GM10847 (cell line): ENCODE data around the gene KLHL17.

ENCODE experiments used
- POLR2A ChIP-seq: IDR thresholded peaks from 2 replicates; pipeline ENCODE4 v1.6.1; 2011; ENCODE audit not compliant: insufficient read length; ENCODE audit errors: extremely low read depth

The KLHL17 gene

DNA sequence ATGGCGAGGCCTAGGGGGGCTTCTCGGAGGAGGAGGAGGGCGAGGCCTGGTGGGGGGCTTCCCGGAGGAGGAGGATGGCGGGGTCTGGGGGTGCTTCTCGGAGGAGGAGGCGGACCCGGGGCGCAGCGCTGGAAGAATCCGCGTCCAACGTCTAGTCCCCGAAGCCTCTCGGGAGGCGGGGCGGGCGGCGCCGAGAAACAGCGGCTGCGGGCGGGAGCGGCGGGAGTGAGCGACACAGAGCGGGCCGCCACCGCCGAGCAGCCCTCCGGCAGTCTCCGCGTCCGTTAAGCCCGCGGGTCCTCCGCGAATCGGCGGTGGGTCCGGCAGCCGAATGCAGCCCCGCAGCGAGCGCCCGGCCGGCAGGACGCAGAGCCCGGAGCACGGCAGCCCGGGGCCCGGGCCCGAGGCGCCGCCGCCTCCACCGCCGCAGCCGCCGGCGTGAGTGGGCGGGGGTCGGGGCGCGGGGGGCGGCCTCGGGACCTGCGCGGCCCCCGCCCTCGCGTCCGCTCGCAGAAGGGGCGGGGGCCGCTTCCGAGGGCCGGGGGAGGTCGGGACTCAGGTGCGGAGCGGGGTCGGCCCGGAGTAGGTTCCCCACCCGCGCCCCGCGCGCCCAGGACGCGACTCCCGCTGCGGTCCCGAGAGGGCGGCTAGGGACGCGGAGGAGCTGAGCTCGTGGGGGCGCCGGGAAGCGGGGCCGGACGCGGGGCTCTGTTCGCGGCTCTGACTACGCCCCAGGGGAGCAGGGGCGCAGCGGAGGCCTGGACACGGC, at the start of gene KLHL17:
TSS of gene KLHL17 (plus strand) at position 222 of the 769 bp plus-strand sequence. CDS start at position 332, 110 bp downstream.
- TF ChIP-seq POLR2A = peak; percentile 24

DNA sequence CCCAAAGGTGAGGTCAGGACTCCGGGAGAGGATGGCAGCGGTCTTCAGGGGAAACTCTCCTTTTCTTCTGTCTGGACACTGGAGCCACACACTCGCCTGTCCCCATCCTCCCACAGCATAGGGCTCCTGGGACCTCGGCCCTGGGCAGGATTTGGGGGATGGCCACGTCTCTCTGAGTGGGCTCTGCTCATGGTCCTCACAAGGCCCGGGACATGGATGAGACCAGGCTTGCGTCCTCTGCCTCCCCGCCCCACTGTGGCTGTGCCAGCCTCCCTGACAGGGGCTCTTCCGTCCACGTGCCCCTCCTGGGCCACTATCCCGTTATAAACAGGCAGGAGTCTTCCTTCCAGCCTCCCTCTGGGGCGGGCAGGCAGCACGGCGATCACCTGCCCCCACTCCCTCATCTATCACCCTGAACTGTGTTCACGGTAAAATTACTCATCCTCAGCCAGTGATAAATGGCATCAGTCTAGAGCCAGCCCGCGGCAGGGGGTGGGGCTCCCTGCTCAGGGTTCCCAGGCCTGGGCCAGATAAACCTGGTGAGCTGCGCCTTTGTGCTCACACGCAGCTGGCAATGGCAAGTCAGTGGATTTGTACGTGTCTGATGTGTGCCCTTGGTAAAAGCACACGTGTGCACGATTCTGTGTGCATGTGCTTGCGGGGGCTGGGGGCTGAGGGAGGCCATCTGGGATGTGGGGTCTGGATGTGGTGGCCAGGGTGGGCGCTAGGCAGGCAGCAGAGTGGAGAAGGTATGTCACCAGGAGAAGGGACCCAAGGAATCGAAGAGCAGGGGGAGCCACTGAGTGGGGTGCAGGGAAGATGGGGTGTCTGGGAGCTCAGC, 49.3 kb upstream of the KLHL17 start:
- TF ChIP-seq POLR2A = no peak

DNA sequence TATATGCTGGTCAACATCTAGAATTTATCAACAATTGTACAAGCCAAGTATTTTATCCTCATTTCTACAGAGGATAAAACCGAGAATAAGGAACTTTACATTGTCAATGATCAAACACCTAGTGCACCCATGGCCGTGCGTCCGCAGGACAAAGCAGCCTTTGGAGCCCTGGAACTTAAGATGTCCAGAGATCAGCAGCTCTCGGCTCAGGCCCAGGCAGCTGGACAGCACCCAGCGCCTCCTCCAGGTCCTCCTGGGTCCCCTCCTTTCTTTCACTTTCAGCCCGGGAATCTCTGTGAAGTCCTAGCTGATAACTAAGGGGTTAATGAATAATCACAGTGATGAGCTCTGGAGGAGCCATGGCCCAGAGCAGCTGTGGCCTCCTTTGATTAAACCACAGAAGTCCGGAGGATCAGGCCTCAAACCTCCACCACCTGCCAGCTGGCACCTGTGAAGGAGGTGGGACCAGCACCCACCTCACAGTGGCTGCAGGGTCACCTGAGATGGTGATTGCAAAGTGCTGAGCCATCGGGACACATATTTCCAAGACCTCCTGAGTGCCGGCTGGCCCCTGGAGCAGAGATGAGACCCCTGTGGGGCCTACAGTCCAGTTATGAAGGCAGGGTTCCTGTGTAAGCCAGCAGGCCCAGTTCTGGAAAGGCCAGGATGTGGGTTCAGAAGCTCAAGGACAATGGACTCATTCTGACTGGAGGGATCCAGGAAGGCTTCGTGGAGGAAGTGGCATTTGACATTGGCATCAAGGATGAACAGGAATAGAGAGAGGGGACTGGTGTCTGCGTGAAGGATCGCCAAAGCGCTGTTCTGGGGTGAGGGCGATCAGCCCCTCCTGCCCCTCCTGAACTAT, 48.3 kb upstream of the KLHL17 start:
- no peak for TF ChIP-seq POLR2A

DNA sequence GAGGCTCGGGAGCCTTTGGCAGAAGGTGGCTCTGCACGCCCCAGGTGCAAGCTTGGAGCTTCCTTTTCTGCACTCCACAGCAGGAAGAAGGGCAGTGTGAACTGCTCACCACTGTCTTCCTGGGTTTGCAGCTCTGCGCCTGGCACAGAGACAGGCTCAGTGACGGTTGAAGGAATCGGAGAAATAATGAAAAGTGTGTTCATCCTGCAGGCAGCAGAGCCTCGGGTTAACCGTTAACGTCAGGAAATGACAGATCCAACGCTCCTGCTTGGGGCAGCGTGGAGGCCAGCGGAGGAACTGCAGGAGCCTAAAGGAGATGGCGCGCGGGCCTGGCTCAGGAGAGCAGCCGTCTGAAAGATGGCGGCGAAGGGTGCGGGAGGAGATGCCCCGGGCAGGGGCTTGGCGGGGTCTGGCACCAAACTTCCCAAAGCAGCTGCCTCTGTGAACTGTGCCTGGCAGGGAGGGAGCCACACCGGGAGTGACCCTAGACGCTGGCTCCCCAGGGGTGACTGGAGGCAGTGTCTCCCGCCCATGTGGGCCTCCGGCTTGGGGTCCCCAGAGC, 47.6 kb upstream of the KLHL17 start:
- TF ChIP-seq POLR2A = no peak

DNA sequence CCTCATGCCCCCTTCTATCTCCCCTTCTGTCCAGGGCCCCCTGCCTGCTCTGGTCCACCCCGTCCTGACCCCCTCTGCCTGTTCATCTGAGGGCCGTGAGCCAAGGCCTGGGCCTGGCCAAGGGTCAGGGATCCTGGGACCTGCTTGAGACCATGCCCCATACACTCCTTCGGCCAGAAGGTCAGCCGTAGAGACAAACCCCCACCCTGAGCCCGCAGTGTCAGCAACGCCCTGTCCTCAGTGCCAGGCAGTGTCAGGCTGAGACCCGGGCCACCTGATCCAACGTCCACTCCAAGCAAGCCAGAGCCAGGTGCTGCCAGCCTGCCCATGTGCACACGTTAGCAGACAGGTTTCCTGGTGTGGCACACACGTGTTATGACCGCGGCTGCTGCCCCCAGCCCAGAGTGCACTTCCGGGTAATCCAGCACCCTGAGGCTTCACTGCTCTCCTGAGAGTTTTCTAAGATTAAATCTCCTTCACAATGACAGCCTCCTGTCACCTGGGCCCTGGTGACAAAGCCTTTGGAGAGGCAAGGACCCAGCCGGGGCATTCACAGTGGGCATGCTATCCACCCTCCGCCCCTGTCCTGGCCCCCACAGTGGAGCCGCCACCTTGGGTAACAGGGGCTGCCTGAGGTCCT, 46.8 kb upstream of the KLHL17 start:
- no peak for TF ChIP-seq POLR2A

DNA sequence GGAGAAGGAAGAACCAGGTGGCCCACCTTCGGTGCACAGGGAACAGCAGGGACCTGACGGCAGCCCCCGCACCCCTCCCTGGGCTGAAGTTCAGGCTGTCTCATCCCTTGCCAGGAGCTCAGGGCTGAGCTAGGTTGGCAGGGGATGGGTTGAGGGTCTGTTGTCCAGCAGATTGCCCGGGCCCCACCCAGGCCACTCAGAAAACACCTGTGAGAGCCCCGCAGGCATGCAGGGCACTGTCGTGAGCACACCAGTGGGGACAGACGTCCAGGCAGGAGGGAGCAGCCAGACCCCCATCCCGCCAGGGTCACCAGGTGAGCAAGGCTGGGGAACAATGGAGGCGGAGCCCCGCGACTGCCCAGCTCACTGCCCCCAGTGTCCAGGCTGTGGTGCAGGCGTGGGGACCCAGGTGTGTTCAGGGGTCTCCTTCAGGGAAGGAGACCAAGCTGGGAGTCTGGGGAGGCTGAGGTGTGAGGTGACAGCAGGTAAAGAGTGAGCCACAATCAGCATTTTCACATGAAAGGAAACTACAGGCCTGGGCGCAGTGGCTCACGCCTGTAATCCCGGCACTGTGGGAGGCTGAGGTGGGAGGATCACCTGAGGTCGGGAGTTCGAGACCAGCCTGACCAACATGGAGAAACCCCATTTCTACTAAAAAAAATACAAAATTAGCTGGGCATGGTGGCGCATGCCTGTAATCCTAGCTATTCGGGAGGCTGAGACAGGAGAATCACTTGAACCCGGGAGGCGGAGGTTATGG, 46.1 kb upstream of the KLHL17 start:
- no peak for TF ChIP-seq POLR2A

DNA sequence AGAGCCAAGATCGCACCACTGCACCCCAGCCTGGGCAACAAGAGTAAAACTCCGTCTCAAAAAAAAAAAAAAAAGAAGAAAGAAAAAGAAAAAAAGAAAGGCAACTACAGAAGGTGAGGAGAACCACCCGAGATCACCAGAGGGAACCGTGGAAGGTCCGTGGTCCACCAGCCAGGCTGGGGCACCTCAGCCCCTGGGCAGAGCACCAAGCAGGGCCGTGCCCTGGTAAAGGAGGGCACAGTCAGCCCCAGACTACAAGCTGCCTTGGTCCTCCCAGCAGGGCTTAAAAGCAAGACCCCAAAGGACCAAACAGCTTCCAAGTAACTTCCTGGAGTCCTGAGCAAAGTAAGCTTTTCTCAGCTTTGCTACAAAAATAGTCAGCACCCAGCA, 45.5 kb upstream of the KLHL17 start:
- no peak for TF ChIP-seq POLR2A

DNA sequence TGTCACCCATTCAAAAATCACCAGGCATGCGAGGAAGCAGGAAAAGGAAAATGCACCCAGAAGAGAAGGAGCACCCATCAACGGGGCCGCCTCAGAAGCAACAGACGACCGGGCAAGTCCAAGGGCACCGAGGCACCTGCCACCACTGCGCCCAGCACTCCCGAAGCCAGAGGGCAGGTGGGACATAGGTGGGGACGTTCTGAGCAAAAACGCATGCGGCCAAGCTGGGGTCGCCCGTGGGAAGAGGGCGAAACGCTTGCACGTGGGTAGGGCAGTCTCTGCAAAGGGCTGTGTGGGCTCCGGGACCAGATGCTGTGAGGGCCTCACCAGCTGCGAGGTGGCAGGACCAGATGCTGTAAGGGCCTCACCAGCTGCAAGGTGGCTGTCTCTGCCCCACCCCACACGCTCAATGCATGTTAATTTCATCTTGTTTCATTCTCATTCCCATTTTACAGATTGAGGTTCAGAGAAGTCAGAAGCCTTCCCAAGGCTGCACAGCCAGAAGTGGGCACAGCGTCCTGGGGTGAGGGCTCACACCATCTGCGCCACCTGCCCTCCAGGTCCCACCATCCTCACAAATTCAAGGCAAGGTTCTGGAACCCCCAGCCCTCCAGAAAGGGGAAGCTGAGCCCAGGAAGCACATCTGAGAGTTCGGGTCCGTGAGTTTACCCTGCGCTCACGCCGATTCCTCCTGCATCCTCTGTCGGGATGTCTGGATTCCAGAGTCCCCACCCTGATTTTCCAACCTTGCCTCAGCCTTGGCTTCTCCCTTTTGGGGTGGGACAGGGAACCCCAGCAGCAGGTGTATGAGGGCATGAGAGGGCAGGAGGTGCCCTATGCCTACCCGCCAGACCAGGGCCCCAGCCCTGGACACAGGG, 44.9 kb upstream of the KLHL17 start:
- TF ChIP-seq POLR2A = no peak

DNA sequence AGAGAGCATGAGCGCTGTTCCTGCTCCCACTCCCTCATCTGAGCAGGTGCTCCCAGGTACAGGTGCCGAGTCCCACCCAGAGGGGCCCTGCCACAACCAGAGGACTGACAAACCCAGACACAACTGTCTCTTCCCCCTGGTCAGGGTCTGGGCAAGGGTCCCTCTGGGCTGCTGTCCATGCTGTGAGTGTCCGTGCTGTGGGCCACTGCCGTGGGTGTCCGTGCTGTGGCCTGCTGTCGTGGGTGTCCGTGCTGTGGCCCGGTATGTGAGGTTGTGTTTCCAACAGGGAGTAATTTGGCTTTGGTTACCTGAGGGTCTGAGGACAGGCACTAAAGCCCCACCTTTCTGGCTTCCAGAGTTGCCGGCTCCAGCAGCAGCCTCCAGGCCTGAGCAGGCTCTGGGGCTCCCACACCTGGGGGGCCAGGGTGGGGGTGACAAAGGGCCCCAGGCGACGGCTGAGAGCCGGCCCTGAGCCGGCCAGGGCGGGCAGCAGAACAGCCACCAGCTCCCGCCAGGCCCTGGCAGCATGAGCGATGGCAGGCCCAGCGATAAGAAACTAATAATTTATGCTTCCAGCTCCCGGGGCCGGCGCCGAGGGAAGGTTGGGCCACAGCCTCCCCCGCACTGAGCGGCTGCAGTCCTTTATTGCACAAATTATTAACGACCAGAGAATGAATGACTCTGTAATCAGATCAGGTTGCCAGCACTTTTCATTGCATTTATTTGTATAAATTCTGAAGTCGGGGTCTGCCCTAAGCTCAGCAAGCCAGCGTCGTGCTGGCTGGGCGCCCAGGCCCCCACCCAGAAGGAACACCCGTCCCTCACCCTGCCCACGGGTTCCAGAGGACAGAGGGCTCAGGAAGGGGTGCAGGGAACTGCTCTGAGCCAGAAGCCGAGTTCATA, 44.0 kb upstream of the KLHL17 start:
- no peak for TF ChIP-seq POLR2A

DNA sequence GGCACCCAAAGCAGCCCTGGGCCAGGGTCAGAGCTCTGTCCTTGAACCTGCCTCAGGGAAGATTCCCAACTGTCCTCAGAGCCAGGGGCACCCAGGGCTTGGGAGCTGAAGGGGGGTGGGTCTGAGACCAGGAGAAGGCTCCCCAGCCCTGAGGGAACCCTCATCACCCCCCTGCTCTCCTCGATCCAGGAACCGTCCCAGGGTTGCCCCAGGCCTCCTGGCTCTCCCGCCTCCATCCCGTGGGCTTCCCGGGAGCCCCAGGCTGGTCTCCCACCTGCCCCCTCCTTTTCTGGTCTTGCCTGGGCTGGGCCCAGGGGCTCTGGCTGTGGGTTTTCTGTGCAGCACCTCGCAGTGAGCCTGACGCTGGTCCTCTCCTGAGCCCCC, 43.3 kb upstream of the KLHL17 start:
- no peak for TF ChIP-seq POLR2A

DNA sequence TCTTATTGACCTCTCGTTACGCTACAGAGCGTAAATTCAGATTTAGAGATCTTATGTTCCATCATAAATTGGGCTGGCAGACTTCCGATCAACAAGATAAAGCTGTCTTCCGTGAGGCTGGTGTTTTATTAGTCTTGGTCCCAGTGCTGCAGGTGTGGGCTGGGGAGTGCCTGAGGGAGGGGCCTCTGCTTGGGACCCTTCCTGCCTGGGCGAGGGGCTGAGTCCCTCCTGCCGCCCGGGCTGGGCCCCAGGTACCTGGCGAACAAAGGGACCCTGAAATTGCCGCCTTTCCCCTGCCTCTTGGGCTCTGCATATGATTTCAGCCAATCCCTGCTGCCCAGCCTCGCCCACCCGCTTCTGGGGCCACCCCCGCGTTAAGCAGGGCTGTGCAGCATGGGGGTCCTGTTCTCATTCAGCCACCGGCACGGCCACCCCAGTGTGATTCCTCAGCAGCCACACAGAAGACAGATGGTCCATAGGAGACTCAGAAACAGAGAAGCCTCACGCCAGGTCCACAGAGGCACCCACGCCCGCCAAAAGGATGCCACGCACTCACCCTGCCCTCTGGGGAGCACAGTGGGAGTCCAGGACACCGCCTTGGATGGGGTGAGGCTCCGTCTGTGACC, 42.8 kb upstream of the KLHL17 start:
- no peak for TF ChIP-seq POLR2A

DNA sequence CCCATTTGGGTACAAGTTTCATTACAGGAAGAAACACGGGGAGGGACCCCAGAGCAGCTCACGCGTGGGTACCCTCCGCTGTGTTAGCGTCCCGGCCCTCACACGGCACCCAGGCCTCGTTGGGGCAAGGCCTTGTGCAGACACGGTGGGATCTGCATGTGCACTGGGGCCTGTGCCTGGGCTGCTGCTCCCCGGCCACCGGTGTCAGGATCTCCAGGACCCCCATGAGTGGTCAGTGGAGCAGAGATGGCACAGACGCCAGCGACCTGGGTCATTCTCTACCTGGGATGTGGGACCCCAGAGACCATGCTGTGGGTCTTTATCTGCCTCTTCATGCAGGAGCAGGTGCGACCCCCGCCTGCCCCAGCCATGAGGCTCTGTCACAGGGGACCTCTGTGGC, 42.0 kb upstream of the KLHL17 start:
- no peak for TF ChIP-seq POLR2A

DNA sequence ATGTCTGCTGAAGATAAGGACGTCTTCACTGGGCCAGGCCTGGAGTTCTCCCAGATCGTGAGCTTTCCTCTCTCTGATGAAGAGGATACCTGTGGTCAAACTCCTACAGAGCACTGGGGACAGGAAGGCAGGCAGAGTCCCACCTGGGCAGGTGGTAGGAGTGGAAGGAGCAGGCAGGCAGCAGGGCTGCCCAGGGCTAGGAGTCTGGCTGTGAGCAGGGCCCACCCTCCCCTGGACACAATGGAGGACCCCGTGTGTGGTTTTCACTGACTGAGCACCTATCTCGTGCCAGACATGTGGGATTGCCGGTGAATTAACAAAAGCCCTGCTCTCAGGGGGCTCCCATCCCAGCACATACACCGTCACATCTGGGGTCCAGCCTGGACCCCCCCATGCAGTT, 41.5 kb upstream of the KLHL17 start:
- no peak for TF ChIP-seq POLR2A
